K562 (cell line): ENCODE measurements around the gene MPP7. TPM values are rescaled to one million over a fixed set of nuclear protein-coding genes. Genes with fewer than 3 reads are reported as not detected.

Source experiments
- ATAC-seq: fragments of 200-7000 bp; cut with Tn5 transposase; 3 replicates; pipeline ENCODE4 v1.9.1; 2020; ENCODE audit warnings: moderate library complexity
- BruUV-seq: library from RNA; stranded (reverse); fragments of 400-500 nt; replicated peaks from 2 replicates; lab custom pipeline; 2021; lab: Mats Ljungman, UMichigan
- CTCF ChIA-PET: fragments of 300-600 bp; formaldehyde crosslinking; extraction: SDS; loops from one replicate; lab custom pipeline; 2021; ENCODE audit warnings: low intra/inter-chr PET ratio; lab: Yijun Ruan, JAX
- POLR2A ChIA-PET: fragments of 300-600, 350-650 bp; sonication (Branson Sonifier 250); formaldehyde crosslinking; extraction: SDS; loops from one replicate; lab custom pipeline; 2021; ENCODE audit warnings: antibody characterized with exemption, inconsistent platforms; lab: Yijun Ruan, JAX
- DNase-seq, 4 experiments: peaks; one replicate each; pipeline versions ENCODE4 v3.0.0 to v3.0.0-alpha.2; 2011 to 2018; ENCODE audit warnings: low spot score in 3 of 4, mixed read lengths in 3 of 4; ENCODE audit errors: extremely low read depth in 1 of 4
- FAIRE-seq: peaks from 2 replicates; lab custom pipeline; 2011; peaks lifted over from hg19 to GRCh38; lab: Jason Lieb, UNC
- H2AFZ ChIP-seq: 2 replicates; pipeline ENCODE4 v1.6.0; 2011; ENCODE audit warnings: low read depth, low read length, control low read depth, inconsistent platforms
- H3K27ac ChIP-seq: fragments of 200-600 bp; 3 replicates; pipeline ENCODE4 v1.8.0; 2011; ENCODE audit warnings: low read depth, mild to moderate bottlenecking, control low read depth, inconsistent platforms, low read length, moderate library complexity, mixed read lengths; ENCODE audit errors: extremely low read depth
- H3K27me3 ChIP-seq, 2 experiments: fragments of 300-600 bp in 1 of 2; 2 replicates in 1 of 2; 3 replicates in 1 of 2; pipeline versions ENCODE4 v1.6.0 to v1.8.0; 2011; ENCODE audit warnings: inconsistent platforms in 2 of 2, low read length in 2 of 2, mild to moderate bottlenecking in 1 of 2, mixed read lengths in 1 of 2, moderate library complexity in 1 of 2; ENCODE audit not compliant: control insufficient read depth in 2 of 2, insufficient read depth in 2 of 2
- H3K36me3 ChIP-seq: fragments of 300-600 bp; 3 replicates; pipeline ENCODE4 v1.8.0; 2011; ENCODE audit warnings: mild to moderate bottlenecking, low read length, inconsistent platforms; ENCODE audit not compliant: control insufficient read depth, insufficient read depth
- H3K4me1 ChIP-seq, 2 experiments: fragments of 200-600 bp in 1 of 2; replicated peaks in 1 of 2; 2 replicates in 1 of 2; 3 replicates in 1 of 2; pipeline versions ENCODE4 v1.5.1 to v1.8.0; 2011; ENCODE audit warnings: inconsistent platforms in 2 of 2, low read length in 2 of 2, mild to moderate bottlenecking in 1 of 2, mixed read lengths in 1 of 2, moderate library complexity in 1 of 2; ENCODE audit not compliant: control insufficient read depth in 2 of 2, insufficient read depth in 2 of 2
- H3K4me2 ChIP-seq: 2 replicates; pipeline ENCODE4 v1.6.1; 2011; ENCODE audit warnings: low read length, control low read depth, inconsistent platforms, mixed read lengths; ENCODE audit not compliant: insufficient read depth
- H3K4me3 ChIP-seq: fragments of 200-600 bp; sonication (generic), shearing (Covaris generic); 2 replicates; pipeline ENCODE4 v1.5.1; 2016; ENCODE audit warnings: control low read depth, inconsistent platforms
- H3K79me2 ChIP-seq: fragments of 200-600 bp; 3 replicates; pipeline ENCODE4 v1.8.0; 2011; ENCODE audit warnings: low read length, inconsistent platforms; ENCODE audit not compliant: control insufficient read depth, insufficient read depth
- H3K9ac ChIP-seq, 2 experiments: 2 replicates each; pipeline versions ENCODE4 v1.6.0 to v1.6.1; 2011; ENCODE audit warnings: low read depth in 2 of 2, low read length in 2 of 2, control low read depth in 1 of 2, inconsistent platforms in 1 of 2, mild to moderate bottlenecking in 1 of 2, mixed read lengths in 1 of 2; ENCODE audit not compliant: insufficient read depth in 1 of 2
- H3K9me1 ChIP-seq: one replicate; pipeline ENCODE4 v1.6.0; 2011; ENCODE audit warnings: inconsistent platforms, mild to moderate bottlenecking, low read length, moderate library complexity; ENCODE audit not compliant: control insufficient read depth, insufficient read depth
- H3K9me3 ChIP-seq: replicated peaks from 2 replicates; pipeline ENCODE4 v1.5.1; 2011; ENCODE audit warnings: low read depth, low read length, inconsistent platforms; ENCODE audit not compliant: control insufficient read depth, insufficient read depth
- H4K20me1 ChIP-seq: replicated peaks from 2 replicates; pipeline ENCODE4 v1.6.1; 2011; ENCODE audit warnings: low read length, inconsistent platforms, mixed read lengths; ENCODE audit not compliant: control insufficient read depth, insufficient read depth
- IFI16 ChIP-seq: fragments of 250-450 bp; sonication (Bioruptor Pico); IDR thresholded peaks from 2 replicates; pipeline ENCODE4 v2.1.2; 2022; ENCODE audit warnings: mild to moderate bottlenecking, inconsistent platforms
- ILK ChIP-seq: fragments of 450-650 bp; IDR thresholded peaks from 2 replicates; pipeline ENCODE4 v1.6.1; 2016; ENCODE audit warnings: missing genetic modification characterization, low read depth, mild to moderate bottlenecking, missing compliant biosample characterization, moderate library complexity, borderline replicate concordance
- NCOA1 ChIP-seq: fragments of 450-650 bp; IDR thresholded peaks from 2 replicates; pipeline ENCODE4 v1.6.1; 2016; ENCODE audit warnings: low read depth
- RERE ChIP-seq: sonication (generic); formaldehyde crosslinking; IDR thresholded peaks from 2 replicates; pipeline ENCODE4 v1.8.0; 2023; ENCODE audit warnings: missing genetic modification reagents, mild to moderate bottlenecking, borderline replicate concordance
- SMAD1 ChIP-seq: fragments of 150-350 bp; IDR thresholded peaks from 2 replicates; pipeline ENCODE4 v1.6.1; 2014; ENCODE audit warnings: low read length, low read depth; ENCODE audit not compliant: partially characterized antibody
- SMARCB1 ChIP-seq: IDR thresholded peaks from 2 replicates; pipeline ENCODE4 v1.6.1; 2011; ENCODE audit warnings: improper control_type of control experiment, low read depth; ENCODE audit not compliant: insufficient read length
- SNAPC5 ChIP-seq: fragments of 250-450 bp; sonication (Bioruptor Pico); IDR thresholded peaks from 2 replicates; pipeline ENCODE4 v1.8.0; 2021; ENCODE audit warnings: moderate library complexity, mild to moderate bottlenecking, inconsistent platforms
- SRSF7 ChIP-seq: fragments of 200-400 bp; formaldehyde crosslinking; optimal IDR thresholded peaks from 2 replicates; pipeline ENCODE3; 2017; ENCODE audit warnings: mild to moderate bottlenecking, low read depth, low read length
- TRIM25 ChIP-seq: fragments of 450-650 bp; IDR thresholded peaks from 2 replicates; pipeline ENCODE4 v1.7.0; 2016; ENCODE audit warnings: borderline replicate concordance
- U2AF2 ChIP-seq: fragments of 200-400 bp; formaldehyde crosslinking; optimal IDR thresholded peaks from 2 replicates; pipeline ENCODE3; 2017; ENCODE audit warnings: low read depth, mild to moderate bottlenecking, low read length
- XRCC3 ChIP-seq: fragments of 450-650 bp; IDR thresholded peaks from 2 replicates; pipeline ENCODE4 v1.6.1; 2017; ENCODE audit warnings: mild to moderate bottlenecking, moderate library complexity
- ZFX ChIP-seq: sonication (generic); formaldehyde crosslinking; IDR thresholded peaks from 2 replicates; pipeline ENCODE4 v1.8.0; 2022; ENCODE audit warnings: mild to moderate bottlenecking, missing genetic modification reagents, moderate library complexity
- ZNF184 ChIP-seq: sonication (generic); formaldehyde crosslinking; IDR thresholded peaks from 2 replicates; pipeline ENCODE4 v1.5.0; 2020; ENCODE audit warnings: missing genetic modification reagents
- ZNF449 ChIP-seq: fragments of 250-450 bp; sonication (Bioruptor Pico); IDR thresholded peaks from 2 replicates; pipeline ENCODE4 v1.8.0; 2022; ENCODE audit warnings: moderate library complexity, mild to moderate bottlenecking, inconsistent platforms
- ZNF699 ChIP-seq: fragments of 250-450 bp; sonication (Bioruptor Pico); IDR thresholded peaks from 2 replicates; pipeline ENCODE4 v1.8.0; 2021; ENCODE audit warnings: mild to moderate bottlenecking, moderate library complexity; ENCODE audit not compliant: insufficient replicate concordance
- WGBS: fragments of 100-300 bp; shearing (Covaris generic); methylation state at CpG from one replicate; pipeline ENCODE4 v1.1.6; 2016; ENCODE audit warnings: low coverage, mixed read lengths; ENCODE audit not compliant: insufficient coverage; ENCODE audit errors: missing lambda C conversion rate; 5-methylcytosine and 5-hydroxymethylcytosine counted together
- in situ Hi-C: fragments of 300-500 bp; cut with MboI; formaldehyde crosslinking; loops from 4 replicates; pipeline ENCODE4 v1.15.0; 2018; ENCODE audit warnings: inconsistent platforms, mixed read lengths
- intact Hi-C: fragments of 100-400 bp; cut with micrococcal nuclease; formaldehyde crosslinking; loops from 2 replicates; pipeline ENCODE4 v1.14.2; 2022
- polyA plus RNA-seq, 8 experiments: library from polyadenylated mRNA; depleted of rRNA in 4 of 8; stranded (reverse) in 5 of 8; unstranded in 3 of 8; fragments of >200 nt; fragmentation: Nextera tagmentation in 2 of 8; fragmentation: Illumina TruSeq in 1 of 8; extraction: Ambion mirVana in 2 of 8; extraction: Trizol in 1 of 8; gene quantifications; 2 replicates each; pipeline versions ENCODE4 v1.2.1 to v1.2.3, GENCODE V29; 2011 to 2014; ENCODE audit warnings: inconsistent platforms in 1 of 8, missing spikeins in 1 of 8
- total RNA-seq, 7 experiments: library from RNA; depleted of rRNA in 6 of 7; stranded (reverse); fragments of >200 nt in 6 of 7; fragmentation: Illumina TruSeq in 2 of 7; extraction: Trizol in 2 of 7; gene quantifications; 2 replicates each; pipeline versions ENCODE4 v1.2.1 to v1.2.3, GENCODE V29; 2011 to 2021; ENCODE audit warnings: low replicate concordance in 1 of 7

The MPP7 gene
- total and polyA plus RNA-seq, 9 of the 15 experiments (the other 6 are each of a cell fraction or from before 2014, with no cell fraction given): 0.03 to 0.50 (median 0.23) TPM

- peaks cover 5% of the 10 kb centered on the region in 2 experiments; a peak in 3 of 5 replicates for H3K27me3 ChIP-seq
- no peaks in the 10 kb centered on the region for H3K79me2 ChIP-seq
- no peaks in the 10 kb centered on the region for H4K20me1 ChIP-seq
- no peak overlapping the region for H3K9ac ChIP-seq
- H3K4me3 ChIP-seq: no peak overlapping the region
- POLR2A ChIA-PET: no interaction called here
- no peak overlapping the region for H2AFZ ChIP-seq
- H3K4me1 ChIP-seq: no peaks in the 10 kb centered on the region
- H3K4me2 ChIP-seq: no peak overlapping the region
- intact Hi-C loops (no loop called here), in situ Hi-C loops (no loop called here)
- DNase-seq (no peak), FAIRE-seq (no peak), ATAC-seq (no peak)
- no peaks in the 10 kb centered on the region for H3K9me1 ChIP-seq
- CTCF ChIA-PET: no interaction called here
- no peaks in the 10 kb centered on the region for H3K36me3 ChIP-seq
- WGBS: 1% methylated on average over 6 of the region's 6 CpGs
- no TSS peak for BruUV-seq
- H3K9me3 ChIP-seq: no peaks in the 10 kb centered on the region
- no peak overlapping the region for H3K27ac ChIP-seq
- TF ChIP-seq RERE (CRISPR knock-in tag): no peak
- no peak for TF ChIP-seq ZFX
- no peak for TF ChIP-seq SMARCB1
- TF ChIP-seq SNAPC5 (CRISPR knock-in tag): no peak
- TF ChIP-seq ZNF699 (CRISPR knock-in tag): no peak
- TF ChIP-seq ILK (tag): no peak
- no peak for TF ChIP-seq SMAD1
- no peak for TF ChIP-seq XRCC3
- TF ChIP-seq ZNF184 (CRISPR knock-in tag): no peak
- TF ChIP-seq U2AF2: no peak
- no peak for TF ChIP-seq NCOA1
- no peak for TF ChIP-seq IFI16 (CRISPR knock-in tag)
- no peak for TF ChIP-seq SRSF7
- no peak for TF ChIP-seq ZNF449
- TF ChIP-seq TRIM25: no peak
These were observed 17.0 kb downstream of the MPP7 start for GRCh38 chr10:28285816-28286215.
